Prostate gland (tissue), 2 donors: Measurements from ENCODE around the gene ADAMTS17.

ENCODE experiments used
- POLR2A ChIP-seq: fragments of 450-650 bp; IDR thresholded peaks from one replicate; pipeline ENCODE4 v1.6.1; 2016; ENCODE audit warnings: antibody characterized with exemption, mild to moderate bottlenecking
- POLR2AphosphoS5 ChIP-seq: sonication (generic); formaldehyde crosslinking; IDR thresholded peaks from one replicate; pipeline ENCODE4 v1.6.1; 2017; ENCODE audit warnings: antibody characterized with exemption
- TF ChIP-seq, protein P1 (sequence below), 4 experiments: fragments of 200-600 bp in 2 of 4; fragments of 450-650 bp in 2 of 4; sonication (generic) in 2 of 4; IDR thresholded peaks; 1 replicate in 3 of 4; 2 replicates in 1 of 4; pipeline ENCODE4 v1.5.1; 2016 to 2019; ENCODE audit warnings: antibody characterized with exemption in 4 of 4, mild to moderate bottlenecking in 2 of 4, moderate library complexity in 2 of 4

- TF ChIP-seq, protein P1, sequence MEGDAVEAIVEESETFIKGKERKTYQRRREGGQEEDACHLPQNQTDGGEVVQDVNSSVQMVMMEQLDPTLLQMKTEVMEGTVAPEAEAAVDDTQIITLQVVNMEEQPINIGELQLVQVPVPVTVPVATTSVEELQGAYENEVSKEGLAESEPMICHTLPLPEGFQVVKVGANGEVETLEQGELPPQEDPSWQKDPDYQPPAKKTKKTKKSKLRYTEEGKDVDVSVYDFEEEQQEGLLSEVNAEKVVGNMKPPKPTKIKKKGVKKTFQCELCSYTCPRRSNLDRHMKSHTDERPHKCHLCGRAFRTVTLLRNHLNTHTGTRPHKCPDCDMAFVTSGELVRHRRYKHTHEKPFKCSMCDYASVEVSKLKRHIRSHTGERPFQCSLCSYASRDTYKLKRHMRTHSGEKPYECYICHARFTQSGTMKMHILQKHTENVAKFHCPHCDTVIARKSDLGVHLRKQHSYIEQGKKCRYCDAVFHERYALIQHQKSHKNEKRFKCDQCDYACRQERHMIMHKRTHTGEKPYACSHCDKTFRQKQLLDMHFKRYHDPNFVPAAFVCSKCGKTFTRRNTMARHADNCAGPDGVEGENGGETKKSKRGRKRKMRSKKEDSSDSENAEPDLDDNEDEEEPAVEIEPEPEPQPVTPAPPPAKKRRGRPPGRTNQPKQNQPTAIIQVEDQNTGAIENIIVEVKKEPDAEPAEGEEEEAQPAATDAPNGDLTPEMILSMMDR (IDR thresholded peaks at IDR 0.05), result no peak
- TF ChIP-seq POLR2A (no peak), POLR2AphosphoS5 (no peak)
Measured at GRCh38 chr15:100107606-100108225, 234.1 kb downstream of the ADAMTS17 start.
